Measurements from ENCODE around the gene ACHE. TPM values are rescaled to one million over a fixed set of nuclear protein-coding genes. Genes with fewer than 3 reads are reported as not detected.

ACHE gene
- total RNA-seq, 1 donor from 2014 or later = 0.42 TPM

- intact Hi-C loops (cut with micrococcal nuclease) = loop anchor here (1.0 kb wide), 2 partner anchors 162 to 180 kb away; no protein-coding TSS in a partner anchor
These were observed 1.3 kb upstream of the ACHE start for GRCh38 chr7:100896732-100897608.

GRCh38 chr7:100895956-100896731 lies 456 bp upstream of the ACHE start:
- intact Hi-C loops (cut with micrococcal nuclease) = loop anchor here (1.0 kb wide), 1 partner anchor 70 kb away; no protein-coding TSS in a partner anchor

- intact Hi-C loops (cut with micrococcal nuclease) = loop anchor here (1.0 kb wide), 1 partner anchor 71 kb away; no protein-coding TSS in a partner anchor
These were observed 608 bp downstream of the ACHE start for GRCh38 chr7:100894860-100895700.

GRCh38 chr7:100893910-100894721 lies 1.6 kb downstream of the ACHE start:
- intact Hi-C loops (cut with micrococcal nuclease) = no loop called here

- intact Hi-C loops (cut with micrococcal nuclease) = no loop called here
These were observed 2.3 kb downstream of the ACHE start for GRCh38 chr7:100893318-100893895.

- intact Hi-C loops (cut with micrococcal nuclease) = no loop called here
These were observed 3.0 kb downstream of the ACHE start for GRCh38 chr7:100892364-100893317.

GRCh38 chr7:100891568-100892247 lies 4.0 kb downstream of the ACHE start:
- intact Hi-C loops (cut with micrococcal nuclease) = no loop called here

GRCh38 chr7:100890653-100891567 lies 4.8 kb downstream of the ACHE start:
- intact Hi-C loops (cut with micrococcal nuclease) = loop anchor here (1.0 kb wide), 1 partner anchor 186 kb away; no protein-coding TSS in a partner anchor

GRCh38 chr7:100888988-100889750 lies 6.5 kb downstream of the ACHE start, which contains the start of gene UFSP1:
Gene UFSP1 (minus strand): TSS chr7:100889715. CDS start chr7:100889271, 444 bp downstream.
- intact Hi-C loops (cut with micrococcal nuclease) = loop anchor here (1.0 to 5.0 kb wide), 10 partner anchors 14 to 355 kb away; partner anchors contain the start of genes AP1S1, SLC12A9, SRRT and TRIM56

- intact Hi-C loops (cut with micrococcal nuclease) = loop anchor here (2.0 to 5.0 kb wide), 4 partner anchors 129 to 279 kb away; partner anchors contain the start of genes AP1S1 and VGF
These were observed 7.2 kb downstream of the ACHE start for GRCh38 chr7:100888291-100888987.

- intact Hi-C loops (cut with micrococcal nuclease) = loop anchor here (2.0 to 5.0 kb wide), 4 partner anchors 130 to 280 kb away; partner anchors contain the start of genes AP1S1 and VGF
These were observed 8.0 kb downstream of the ACHE start for GRCh38 chr7:100887516-100888290.

- intact Hi-C loops (cut with micrococcal nuclease) = loop anchor here (5.0 kb wide), 3 partner anchors 130 to 280 kb away; partner anchors contain the start of gene VGF
These were observed 8.7 kb downstream of the ACHE start for GRCh38 chr7:100886936-100887515.

- intact Hi-C loops (cut with micrococcal nuclease) = loop anchor here (5.0 kb wide), 3 partner anchors 131 to 281 kb away; partner anchors contain the start of gene VGF
These were observed 9.3 kb downstream of the ACHE start for GRCh38 chr7:100886142-100886935.
